KBM-7 (cell line): Measurements from ENCODE around the gene VRTN.

ENCODE experiments used
- DNase-seq: peaks from one replicate; pipeline ENCODE4 v3.0.0-alpha.2; 2015
- in situ Hi-C: fragments of 300-500 bp; cut with MboI; formaldehyde crosslinking; loops from 2 replicates; pipeline ENCODE4 v1.14.3; 2020; ENCODE audit warnings: low sequenced_read_pairs, low pct_unique_long_range_greater_than_20kb, mixed read lengths

Gene VRTN

GRCh38 chr14:74409441-74409840 lies 61.2 kb downstream of the VRTN start:
- DNase-seq: no peak
- in situ Hi-C loops: no loop called here
